Neural cell (in vitro differentiated cells): ENCODE measurements around the gene PLCL2.

Experiments used
- CTCF ChIP-seq: fragments of 450-650 bp; IDR thresholded peaks from 2 replicates; pipeline ENCODE4 v1.5.1; 2014; ENCODE audit warnings: antibody characterized with exemption, mild to moderate bottlenecking, moderate library complexity; ENCODE audit not compliant: poor library complexity, severe bottlenecking
- EP300 ChIP-seq: fragments of 450-650 bp; conservative IDR thresholded peaks from 2 replicates; pipeline ENCODE4 v1.6.1; 2014; ENCODE audit warnings: antibody characterized with exemption, mild to moderate bottlenecking, moderate library complexity; ENCODE audit not compliant: poor library complexity, severe bottlenecking
- EZH2 ChIP-seq: fragments of 200-600, 300-800 bp; shearing (Covaris generic), sonication (generic); IDR thresholded peaks from 2 replicates; pipeline ENCODE4 v1.6.1; 2014; ENCODE audit warnings: antibody characterized with exemption, low read length, borderline replicate concordance, mild to moderate bottlenecking; ENCODE audit not compliant: insufficient read depth, poor library complexity, severe bottlenecking

- no peak for TF ChIP-seq EP300
- no peak for TF ChIP-seq CTCF
- no peak for TF ChIP-seq EZH2
Observed at GRCh38 chr3:17039594-17039993, 154.8 kb downstream of the PLCL2 start.
